Vagina (tissue), 2 donors: ENCODE measurements around the gene STK39. TPM values are rescaled to one million over a fixed set of nuclear protein-coding genes. Genes with fewer than 3 reads are reported as not detected.
"Not testable (repeated sequence)": the region's sequence is repeated elsewhere in the genome, so short reads cannot be mapped to it uniquely, and the experiment has no call there.

Experiments used
- DNase-seq, 2 donors: peaks; one replicate each; pipeline ENCODE4 v3.0.0-alpha.2; 2017; ENCODE audit errors: extremely low spot score in 2 of 2
- H3K27ac ChIP-seq: fragments of 200-600 bp; sonication (generic); one replicate; pipeline ENCODE4 v1.5.1; 2019
- H3K27me3 ChIP-seq: fragments of 200-600 bp; sonication (generic); one replicate; pipeline ENCODE4 v1.5.1; 2019
- H3K36me3 ChIP-seq, 2 donors: fragments of 200-600 bp; sonication (generic); one replicate each; pipeline ENCODE4 v1.5.1; 2017 to 2019
- H3K4me1 ChIP-seq: fragments of 200-600 bp; sonication (generic); one replicate; pipeline ENCODE4 v1.5.1; 2019
- H3K4me3 ChIP-seq, 2 donors: fragments of 200-600 bp; sonication (generic); 1 replicate in 1 of 2; 2 replicates in 1 of 2; pipeline ENCODE4 v1.5.1; 2016 to 2019
- H3K9me3 ChIP-seq: fragments of 200-600 bp; sonication (generic); one replicate; pipeline ENCODE4 v1.5.1; 2019
- CTCF ChIP-seq, 3 experiments: fragments of 450-650 bp in 2 of 3; fragments of 200-600 bp in 1 of 3; sonication (generic) in 1 of 3; IDR thresholded peaks; one replicate each; pipeline ENCODE4 v1.5.1; 2017 to 2019; ENCODE audit warnings: antibody characterized with exemption in 3 of 3, mild to moderate bottlenecking in 2 of 3, moderate library complexity in 2 of 3
- POLR2A ChIP-seq, 2 donors: fragments of 450-650 bp; IDR thresholded peaks; one replicate each; pipeline ENCODE4 v1.6.1; 2017; ENCODE audit warnings: antibody characterized with exemption in 2 of 2, mild to moderate bottlenecking in 2 of 2, moderate library complexity in 2 of 2
- POLR2AphosphoS5 ChIP-seq, 2 donors: sonication (generic); formaldehyde crosslinking; IDR thresholded peaks; one replicate each; pipeline ENCODE4 v1.9.0; 2017; ENCODE audit warnings: antibody characterized with exemption in 2 of 2, mild to moderate bottlenecking in 2 of 2, low read depth in 1 of 2; ENCODE audit not compliant: insufficient read depth in 1 of 2
- intact Hi-C: fragments of 100-400 bp; cut with DNase I; formaldehyde crosslinking; loops from one replicate; pipeline ENCODE4 v1.15.1; 2023
- total RNA-seq: library from RNA; depleted of rRNA; stranded (reverse); fragments of >200 nt; gene quantifications from one replicate; pipeline ENCODE4 v1.2.3, GENCODE V29; 2016

STK39 gene
- total RNA-seq, 1 donor from 2014 or later, result 15.5 TPM

- H3K4me1 ChIP-seq, result no peaks in the 10 kb centered on the region
- H3K27ac ChIP-seq, result no peak overlapping the region
- no peak for TF ChIP-seq CTCF (IDR thresholded peaks at IDR 0.05)
- no peak for TF ChIP-seq POLR2AphosphoS5 (IDR thresholded peaks at IDR 0.05; ENCODE audit: insufficient read depth in 1 of 2, low read depth in 1 of 2)
- no peak for TF ChIP-seq POLR2A (IDR thresholded peaks at IDR 0.05)
- no peaks in the 10 kb centered on the region for H3K27me3 ChIP-seq
- no peaks in the 10 kb centered on the region for H3K9me3 ChIP-seq
- intact Hi-C loops, result no loop called here
- H3K4me3 ChIP-seq, result no peak overlapping the region
- H3K36me3 ChIP-seq, result no peaks in the 10 kb centered on the region
- DNase-seq, result no peak
These were observed 202.8 kb downstream of the STK39 start for GRCh38 chr2:168044579-168044978.

DNA sequence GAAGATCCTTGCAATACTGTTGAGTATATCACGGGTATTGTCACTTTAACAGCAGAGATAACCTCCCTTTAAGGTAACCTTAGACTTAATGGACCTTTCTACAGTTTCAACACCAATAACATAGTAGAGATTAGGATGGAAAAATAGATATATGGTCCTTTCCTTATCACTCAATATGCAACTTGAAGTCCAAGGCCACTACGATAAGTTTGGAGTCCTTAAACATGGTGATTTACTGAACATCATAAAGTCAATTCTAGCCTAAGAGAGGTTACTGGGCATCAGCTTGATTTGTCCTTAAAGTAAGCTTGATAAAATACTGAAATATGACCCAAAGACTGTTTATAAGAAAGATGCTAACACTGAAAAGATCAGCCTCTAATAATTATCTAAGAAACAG is 203.2 kb downstream of the STK39 start:
- Histone ChIP-seq H3K27ac (no peak overlapping the region), H3K27me3 (no peaks in the 10 kb centered on the region), H3K4me3 (no peak overlapping the region), H3K9me3 (no peaks in the 10 kb centered on the region), H3K4me1 (no peaks in the 10 kb centered on the region), H3K36me3 (no peaks in the 10 kb centered on the region)
- intact Hi-C loops, result no loop called here
- DNase-seq, result no peak
- TF ChIP-seq POLR2A (IDR thresholded peaks at IDR 0.05), result no peak
- TF ChIP-seq CTCF (IDR thresholded peaks at IDR 0.05), result no peak
- no peak for TF ChIP-seq POLR2AphosphoS5 (IDR thresholded peaks at IDR 0.05; ENCODE audit: insufficient read depth in 1 of 2, low read depth in 1 of 2)

GRCh38 chr2:168042127-168042824 is 205.1 kb downstream of the STK39 start:
- DNase-seq, H3K9me3 ChIP-seq, H3K27ac ChIP-seq, H3K4me1 ChIP-seq, H3K27me3 ChIP-seq, H3K4me3 ChIP-seq, intact Hi-C loops, H3K36me3 ChIP-seq: not testable (repeated sequence)

DNA sequence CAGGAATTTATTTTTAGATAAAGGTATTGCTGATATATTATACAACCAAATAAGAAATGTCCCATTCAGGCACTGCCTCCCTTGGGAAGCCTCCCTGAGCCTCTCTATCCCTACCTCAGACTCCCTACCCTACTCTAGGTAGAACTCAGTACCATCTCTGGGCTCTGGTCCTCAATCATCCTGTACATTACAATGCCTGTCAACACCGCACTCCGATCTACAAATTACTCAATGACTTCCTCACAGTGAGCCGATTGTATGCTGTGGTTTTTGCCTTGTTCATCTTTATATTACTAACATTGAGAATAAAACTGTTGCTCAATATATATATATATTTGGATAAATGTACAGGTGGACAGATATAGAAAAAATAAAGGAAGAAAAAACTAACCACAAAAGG is 207.5 kb downstream of the STK39 start:
- intact Hi-C loops, result no loop called here
- Histone ChIP-seq H3K27ac (no peak overlapping the region), H3K4me3 (no peak overlapping the region), H3K36me3 (no peaks in the 10 kb centered on the region), H3K27me3 (no peaks in the 10 kb centered on the region), H3K4me1 (no peaks in the 10 kb centered on the region), H3K9me3 (no peaks in the 10 kb centered on the region)
- no peak for DNase-seq
- TF ChIP-seq POLR2AphosphoS5 (IDR thresholded peaks at IDR 0.05; ENCODE audit: insufficient read depth in 1 of 2, low read depth in 1 of 2) (no peak), POLR2A (IDR thresholded peaks at IDR 0.05) (no peak), CTCF (IDR thresholded peaks at IDR 0.05) (no peak)

- intact Hi-C loops, result no loop called here
- TF ChIP-seq POLR2AphosphoS5 (IDR thresholded peaks at IDR 0.05; ENCODE audit: insufficient read depth in 1 of 2, low read depth in 1 of 2), result no peak
- TF ChIP-seq POLR2A (IDR thresholded peaks at IDR 0.05), result no peak
- TF ChIP-seq CTCF (IDR thresholded peaks at IDR 0.05), result no peak
- H3K36me3 ChIP-seq, result no peaks in the 10 kb centered on the region
- H3K9me3 ChIP-seq, result no peaks in the 10 kb centered on the region
- H3K27me3 ChIP-seq, result no peaks in the 10 kb centered on the region
- H3K4me3 ChIP-seq, result no peak overlapping the region
- H3K27ac ChIP-seq, result no peak overlapping the region
- H3K4me1 ChIP-seq, result no peaks in the 10 kb centered on the region
- no peak for DNase-seq
These were observed 209.6 kb downstream of the STK39 start for GRCh38 chr2:168037778-168038177.
